Tongue (tissue), 2 donors: ENCODE measurements around the gene ASCC3. TPM values are rescaled to one million over a fixed set of nuclear protein-coding genes. Genes with fewer than 3 reads are reported as not detected.
"Not testable (repeated sequence)": the region's sequence is repeated elsewhere in the genome, so short reads cannot be mapped to it uniquely, and the experiment has no call there.

Experiments
- DNase-seq: peaks from one replicate; pipeline ENCODE4 v3.0.0-alpha.2; 2015
- total RNA-seq: library from RNA; depleted of rRNA; stranded (reverse); fragments of >200 nt; gene quantifications from one replicate; pipeline ENCODE4 v1.2.3, GENCODE V29; 2014

The ASCC3 gene, protein sequence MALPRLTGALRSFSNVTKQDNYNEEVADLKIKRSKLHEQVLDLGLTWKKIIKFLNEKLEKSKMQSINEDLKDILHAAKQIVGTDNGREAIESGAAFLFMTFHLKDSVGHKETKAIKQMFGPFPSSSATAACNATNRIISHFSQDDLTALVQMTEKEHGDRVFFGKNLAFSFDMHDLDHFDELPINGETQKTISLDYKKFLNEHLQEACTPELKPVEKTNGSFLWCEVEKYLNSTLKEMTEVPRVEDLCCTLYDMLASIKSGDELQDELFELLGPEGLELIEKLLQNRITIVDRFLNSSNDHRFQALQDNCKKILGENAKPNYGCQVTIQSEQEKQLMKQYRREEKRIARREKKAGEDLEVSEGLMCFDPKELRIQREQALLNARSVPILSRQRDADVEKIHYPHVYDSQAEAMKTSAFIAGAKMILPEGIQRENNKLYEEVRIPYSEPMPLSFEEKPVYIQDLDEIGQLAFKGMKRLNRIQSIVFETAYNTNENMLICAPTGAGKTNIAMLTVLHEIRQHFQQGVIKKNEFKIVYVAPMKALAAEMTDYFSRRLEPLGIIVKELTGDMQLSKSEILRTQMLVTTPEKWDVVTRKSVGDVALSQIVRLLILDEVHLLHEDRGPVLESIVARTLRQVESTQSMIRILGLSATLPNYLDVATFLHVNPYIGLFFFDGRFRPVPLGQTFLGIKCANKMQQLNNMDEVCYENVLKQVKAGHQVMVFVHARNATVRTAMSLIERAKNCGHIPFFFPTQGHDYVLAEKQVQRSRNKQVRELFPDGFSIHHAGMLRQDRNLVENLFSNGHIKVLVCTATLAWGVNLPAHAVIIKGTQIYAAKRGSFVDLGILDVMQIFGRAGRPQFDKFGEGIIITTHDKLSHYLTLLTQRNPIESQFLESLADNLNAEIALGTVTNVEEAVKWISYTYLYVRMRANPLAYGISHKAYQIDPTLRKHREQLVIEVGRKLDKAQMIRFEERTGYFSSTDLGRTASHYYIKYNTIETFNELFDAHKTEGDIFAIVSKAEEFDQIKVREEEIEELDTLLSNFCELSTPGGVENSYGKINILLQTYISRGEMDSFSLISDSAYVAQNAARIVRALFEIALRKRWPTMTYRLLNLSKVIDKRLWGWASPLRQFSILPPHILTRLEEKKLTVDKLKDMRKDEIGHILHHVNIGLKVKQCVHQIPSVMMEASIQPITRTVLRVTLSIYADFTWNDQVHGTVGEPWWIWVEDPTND (N-terminal part only)
- 48.0 TPM for total RNA-seq

DNA sequence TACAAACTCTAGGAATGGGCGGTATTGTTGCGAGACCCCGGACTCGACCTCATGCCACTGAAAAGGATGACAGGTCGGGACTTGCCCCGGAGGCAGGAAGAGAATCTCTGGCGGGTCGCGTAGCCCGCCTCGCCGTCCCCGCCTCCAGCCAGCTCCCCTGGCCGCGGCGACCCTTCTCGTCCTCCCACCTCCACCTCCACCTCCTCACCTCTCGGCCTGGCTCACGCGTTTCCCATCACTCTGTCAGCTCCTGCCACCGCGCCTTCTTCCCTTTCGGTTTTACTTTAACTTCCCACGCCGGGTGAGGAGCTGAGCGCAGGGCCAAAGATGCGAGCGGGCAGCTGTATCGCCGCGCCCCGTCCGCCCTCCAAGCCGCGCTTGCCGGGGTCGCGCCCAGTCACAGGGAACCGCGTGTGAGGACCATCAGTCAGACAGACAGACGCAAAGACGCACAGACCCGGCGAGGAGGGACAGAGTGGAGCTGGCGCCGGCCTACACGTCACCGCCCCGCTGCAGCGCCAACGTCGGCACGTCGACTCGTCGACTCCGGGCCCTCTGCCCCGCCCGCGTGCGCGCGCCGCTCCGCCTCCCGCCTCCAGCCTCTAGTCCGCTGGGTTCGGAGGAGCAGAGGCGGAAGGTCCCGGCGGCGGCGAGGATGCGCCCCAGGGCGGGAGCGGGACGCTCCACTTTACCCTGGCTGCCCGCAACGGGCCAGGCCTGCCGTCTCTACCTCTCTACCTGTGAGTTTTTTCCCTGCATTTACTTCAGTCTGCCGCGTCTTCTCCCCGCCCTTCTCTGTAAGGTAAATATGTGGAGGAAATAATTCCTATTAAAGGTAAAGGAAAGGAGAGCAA, at the start of gene ASCC3:
Gene ASCC3 (minus strand): TSS at position 477 of the 854 bp plus-strand sequence. CDS start 13,332 bp downstream, outside the sequence.
- DNase-seq: peak; percentile 95

DNA sequence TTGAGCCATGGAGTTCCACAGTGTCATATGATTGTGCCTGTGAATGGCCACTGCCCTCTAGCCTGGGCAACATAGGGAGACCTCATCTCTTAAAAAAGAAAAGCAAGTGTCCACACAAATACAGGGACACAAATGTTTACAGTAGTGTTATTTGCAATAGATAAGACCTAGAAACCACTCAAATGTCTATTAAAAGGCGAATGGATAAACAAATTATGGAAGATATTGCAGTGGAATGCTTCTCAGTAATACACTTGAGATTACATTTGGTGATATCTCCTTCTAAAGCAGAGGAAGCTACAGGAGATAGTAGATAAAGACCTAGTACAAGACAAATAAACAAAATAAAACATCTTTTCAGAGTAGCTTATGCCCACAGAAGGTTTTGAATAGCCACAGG, 44.6 kb upstream of the ASCC3 start:
- DNase-seq: no peak

GRCh38 chr6:100924534-100925227, 43.6 kb upstream of the ASCC3 start:
- DNase-seq: no peak

- DNase-seq: no peak
Measured at GRCh38 chr6:100923481-100924165, 42.5 kb upstream of the ASCC3 start.

DNA sequence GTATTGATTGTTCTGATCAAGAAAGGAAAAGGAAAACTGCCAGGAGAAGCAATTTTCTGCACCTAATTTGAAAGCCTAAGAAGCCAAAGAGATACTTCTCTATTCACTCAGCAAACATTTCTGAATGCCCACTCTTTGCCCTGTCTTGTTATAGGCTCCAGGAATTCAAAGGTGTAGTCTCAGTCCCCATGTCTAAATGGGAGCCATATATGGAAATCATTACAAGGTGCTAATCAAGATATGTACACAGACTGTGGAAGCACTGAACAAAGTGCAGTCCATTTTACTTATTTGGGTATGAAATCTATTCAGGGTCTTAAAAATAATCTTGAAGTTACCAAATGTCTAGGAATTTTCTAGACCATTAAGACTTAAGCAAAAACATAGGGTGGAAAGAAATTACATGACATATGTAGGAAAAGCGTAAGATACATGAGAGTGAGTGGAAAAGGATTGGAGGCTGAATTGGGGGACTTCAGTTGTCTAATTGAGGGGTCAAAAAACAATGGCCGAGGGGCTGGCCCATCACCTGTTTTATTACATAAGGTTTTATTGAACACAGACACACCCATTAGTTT, 39.0 kb upstream of the ASCC3 start:
- no peak for DNase-seq

DNA sequence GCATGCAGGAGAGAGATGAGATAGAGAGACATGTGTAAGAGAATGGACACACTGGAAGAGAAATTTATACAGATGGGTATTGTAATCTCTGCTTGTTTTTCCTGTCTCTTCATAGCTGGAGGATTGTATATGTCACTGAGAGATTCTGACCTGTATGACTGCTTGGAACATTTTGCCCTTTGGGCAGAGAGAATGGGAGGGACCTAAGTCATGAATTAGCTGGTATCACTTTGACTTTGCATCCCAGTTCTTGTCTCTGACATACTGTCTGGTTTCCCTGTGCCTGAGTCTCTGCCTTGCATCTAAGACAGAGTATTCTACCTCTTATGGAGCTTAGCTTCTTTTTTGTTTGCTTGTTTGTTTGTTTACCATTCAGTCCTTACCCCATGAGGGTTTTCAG, 37.0 kb upstream of the ASCC3 start:
- no peak for DNase-seq

- DNase-seq: no peak
Measured at GRCh38 chr6:100915876-100916275, 34.7 kb upstream of the ASCC3 start.

DNA sequence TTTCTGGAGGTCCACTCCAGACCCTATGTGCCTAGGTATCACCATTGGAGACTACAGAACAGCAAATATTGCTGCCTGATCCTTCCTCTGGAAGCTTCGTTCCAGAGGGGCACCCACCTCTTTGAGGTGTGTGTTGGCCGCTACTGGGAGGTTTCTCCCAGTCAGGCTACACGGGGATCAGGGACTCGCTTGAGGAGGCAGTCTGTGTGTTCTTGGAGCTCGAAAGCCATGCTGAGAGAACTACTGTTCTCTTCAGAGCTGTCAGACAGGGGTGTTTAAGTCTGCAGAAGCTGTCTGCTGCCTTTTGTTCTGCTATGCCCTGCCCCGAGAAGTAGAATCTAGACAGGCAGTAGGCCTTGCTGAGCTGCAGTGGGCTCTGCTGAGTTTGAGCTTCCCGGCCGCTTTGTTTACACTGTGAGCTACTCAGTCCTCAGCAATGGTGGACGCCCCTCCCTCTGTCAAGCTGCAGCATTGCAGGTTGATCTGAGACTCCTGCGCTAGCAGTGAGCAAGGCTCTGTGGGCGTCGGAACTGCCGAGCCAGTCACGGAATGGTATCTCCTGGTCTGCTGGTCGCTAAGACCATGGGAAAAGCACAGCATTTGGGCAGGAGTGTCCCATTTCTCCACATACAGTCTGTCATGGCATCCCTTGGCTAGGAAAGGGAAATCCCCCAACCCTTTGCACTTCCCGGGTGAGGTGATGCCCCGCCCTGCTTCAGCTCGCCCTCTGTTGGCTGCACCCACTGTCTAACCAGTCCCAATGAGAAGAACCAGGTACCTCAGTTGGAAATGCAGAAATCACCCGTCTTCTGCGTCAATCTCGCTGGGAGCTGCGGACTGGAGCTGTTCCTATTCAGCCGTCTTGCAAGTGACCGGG, 32.5 kb upstream of the ASCC3 start:
- no peak for DNase-seq

DNA sequence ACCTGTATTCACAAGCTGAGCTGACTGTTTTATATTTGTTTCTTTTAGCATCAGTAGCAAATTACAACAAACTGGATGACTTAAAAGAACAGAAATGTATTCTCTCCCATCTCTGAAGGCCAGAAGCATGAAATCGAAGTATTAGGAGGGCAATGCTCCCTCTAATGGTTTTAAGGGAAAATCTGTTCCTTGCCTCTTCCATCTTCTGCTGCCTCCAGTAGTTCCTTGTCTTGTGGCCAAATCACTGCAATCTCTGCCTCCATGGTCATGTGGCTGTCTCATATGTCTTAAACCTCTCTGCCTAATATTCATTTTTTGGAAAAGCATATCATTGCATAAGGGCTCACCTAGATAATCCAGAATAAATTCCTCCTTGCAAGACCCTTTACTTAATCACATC, 25.2 kb upstream of the ASCC3 start:
- no peak for DNase-seq

GRCh38 chr6:100905067-100905466, 23.9 kb upstream of the ASCC3 start:
- no peak for DNase-seq

GRCh38 chr6:100904316-100904715, 23.2 kb upstream of the ASCC3 start:
- DNase-seq: no peak

GRCh38 chr6:100901582-100901981, 20.5 kb upstream of the ASCC3 start:
- DNase-seq: no peak

- no peak for DNase-seq
Measured at GRCh38 chr6:100899202-100899601, 18.1 kb upstream of the ASCC3 start.

- DNase-seq: no peak
Measured at GRCh38 chr6:100897671-100898070, 16.5 kb upstream of the ASCC3 start.

- DNase-seq: no peak
Measured at GRCh38 chr6:100893743-100894142, 12.6 kb upstream of the ASCC3 start.

- no peak for DNase-seq
Measured at GRCh38 chr6:100892693-100893092, 11.6 kb upstream of the ASCC3 start.

DNA sequence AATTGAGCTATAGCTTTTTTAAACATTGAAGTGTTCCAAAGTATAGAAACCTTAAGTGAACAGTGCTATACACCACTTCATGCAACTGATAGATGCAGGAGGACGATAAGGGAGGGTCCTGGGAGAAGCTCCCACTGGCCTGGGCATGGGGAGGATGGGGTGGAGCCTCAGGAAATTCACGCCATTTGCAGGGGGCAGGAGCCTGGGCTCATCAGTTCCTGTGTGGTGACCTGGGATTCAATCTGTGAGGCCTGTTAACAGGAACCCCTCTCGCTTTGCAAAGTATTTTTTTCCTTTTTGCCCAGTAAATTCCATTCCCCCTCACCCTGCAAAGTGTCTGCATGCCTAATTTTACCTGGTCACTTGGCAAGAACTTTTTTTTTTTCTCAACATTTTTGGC, 11.0 kb upstream of the ASCC3 start:
- no peak for DNase-seq

DNA sequence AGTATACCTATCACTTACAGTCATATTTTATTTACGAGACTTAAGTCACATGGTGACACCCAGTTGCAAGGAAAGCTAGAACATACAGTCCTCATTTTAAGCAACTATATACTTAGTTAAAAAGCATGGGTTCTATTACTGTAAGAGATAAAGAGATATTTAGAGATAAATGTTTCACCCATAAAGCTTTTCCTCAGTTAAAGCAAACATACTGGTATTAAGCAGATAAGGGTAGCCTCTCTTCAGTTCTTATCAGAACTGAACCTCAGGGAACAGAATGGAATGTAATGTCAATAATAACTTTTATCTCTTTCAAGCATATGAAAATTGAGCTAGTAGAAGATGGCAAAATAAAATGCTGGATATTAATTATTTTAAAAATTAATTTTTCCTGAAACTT, 9.9 kb upstream of the ASCC3 start:
- no peak for DNase-seq

GRCh38 chr6:100890646-100891045, 9.5 kb upstream of the ASCC3 start:
- DNase-seq: not testable (repeated sequence)
